CD4-positive, alpha-beta T cell treated with Interleukin-15 for 1 hour (primary cell): ENCODE measurements around the gene CDC42BPA.
"Not testable (repeated sequence)": the region's sequence is repeated elsewhere in the genome, so short reads cannot be mapped to it uniquely, and the experiment has no call there.

Source experiments
- DNase-seq: peaks from one replicate; pipeline ENCODE4 v3.0.0-alpha.2; 2020

The CDC42BPA gene, protein sequence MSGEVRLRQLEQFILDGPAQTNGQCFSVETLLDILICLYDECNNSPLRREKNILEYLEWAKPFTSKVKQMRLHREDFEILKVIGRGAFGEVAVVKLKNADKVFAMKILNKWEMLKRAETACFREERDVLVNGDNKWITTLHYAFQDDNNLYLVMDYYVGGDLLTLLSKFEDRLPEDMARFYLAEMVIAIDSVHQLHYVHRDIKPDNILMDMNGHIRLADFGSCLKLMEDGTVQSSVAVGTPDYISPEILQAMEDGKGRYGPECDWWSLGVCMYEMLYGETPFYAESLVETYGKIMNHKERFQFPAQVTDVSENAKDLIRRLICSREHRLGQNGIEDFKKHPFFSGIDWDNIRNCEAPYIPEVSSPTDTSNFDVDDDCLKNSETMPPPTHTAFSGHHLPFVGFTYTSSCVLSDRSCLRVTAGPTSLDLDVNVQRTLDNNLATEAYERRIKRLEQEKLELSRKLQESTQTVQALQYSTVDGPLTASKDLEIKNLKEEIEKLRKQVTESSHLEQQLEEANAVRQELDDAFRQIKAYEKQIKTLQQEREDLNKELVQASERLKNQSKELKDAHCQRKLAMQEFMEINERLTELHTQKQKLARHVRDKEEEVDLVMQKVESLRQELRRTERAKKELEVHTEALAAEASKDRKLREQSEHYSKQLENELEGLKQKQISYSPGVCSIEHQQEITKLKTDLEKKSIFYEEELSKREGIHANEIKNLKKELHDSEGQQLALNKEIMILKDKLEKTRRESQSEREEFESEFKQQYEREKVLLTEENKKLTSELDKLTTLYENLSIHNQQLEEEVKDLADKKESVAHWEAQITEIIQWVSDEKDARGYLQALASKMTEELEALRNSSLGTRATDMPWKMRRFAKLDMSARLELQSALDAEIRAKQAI (N-terminal part only)

DNA sequence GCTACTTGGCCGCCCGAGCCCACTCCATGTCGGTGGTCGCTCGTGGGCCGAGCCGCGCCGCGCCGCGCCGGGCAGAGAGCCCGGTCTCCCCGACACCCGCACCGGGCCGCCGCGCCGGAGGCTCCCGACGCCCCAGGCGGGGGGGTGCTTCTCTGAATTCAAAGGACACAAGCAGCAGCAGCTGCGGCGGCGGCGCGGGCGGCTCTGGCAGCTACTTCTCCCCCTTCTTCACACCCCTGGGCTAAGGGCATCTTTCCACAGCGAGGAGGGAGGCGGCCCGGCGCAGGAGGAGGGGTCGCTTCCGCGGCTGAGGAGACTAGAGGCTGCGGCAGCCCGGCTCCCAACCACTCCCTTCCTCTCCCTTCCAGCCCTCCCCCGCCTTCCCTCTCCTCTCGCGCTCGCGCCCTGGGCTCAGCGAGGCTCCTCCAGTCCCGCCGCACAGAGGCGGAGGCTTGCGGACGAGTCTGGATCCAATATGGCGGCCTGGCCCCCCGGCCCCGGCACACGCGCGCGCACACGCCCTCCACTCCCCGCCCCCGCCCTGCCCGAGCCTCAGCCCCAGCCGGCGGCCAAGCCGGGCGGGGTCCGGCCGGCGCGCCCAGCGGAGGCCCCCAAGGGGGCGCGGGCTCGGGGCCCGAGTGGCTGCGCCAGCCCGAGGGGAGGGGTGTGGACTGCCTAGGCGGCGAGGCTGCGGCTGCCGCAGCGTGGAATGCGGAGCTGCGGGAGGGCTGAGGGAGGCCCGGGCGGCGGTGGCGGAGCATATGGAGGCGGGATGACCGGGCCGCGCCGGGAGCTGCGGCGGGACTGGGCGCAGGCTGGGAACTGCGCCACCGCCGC, at the start of gene CDC42BPA:
Gene CDC42BPA, minus strand, starts transcription at position 477 of the 837 bp plus-strand sequence. CDS start 1,310 bp downstream, outside the sequence.
- peak; percentile 18 for DNase-seq

DNA sequence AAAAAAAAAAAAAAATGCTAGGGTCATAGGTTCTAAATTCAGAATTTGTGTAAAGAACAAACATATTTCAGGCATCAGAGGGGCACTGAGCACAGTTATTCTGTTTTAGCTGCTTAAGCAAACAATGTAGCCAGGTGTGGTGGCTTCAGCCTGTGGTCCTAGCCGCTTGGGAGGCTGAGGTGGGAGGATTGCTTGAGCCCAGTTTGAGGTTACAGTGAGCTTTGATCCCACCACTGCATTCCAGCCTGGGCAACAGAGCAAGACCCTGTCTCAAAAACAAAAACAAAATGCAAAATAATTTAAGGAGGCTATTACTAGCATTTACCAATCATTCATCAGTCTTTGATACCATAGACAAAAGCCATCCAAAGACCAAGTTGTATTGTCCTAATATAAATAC, 49.7 kb upstream of the CDC42BPA start:
- DNase-seq, result no peak

DNA sequence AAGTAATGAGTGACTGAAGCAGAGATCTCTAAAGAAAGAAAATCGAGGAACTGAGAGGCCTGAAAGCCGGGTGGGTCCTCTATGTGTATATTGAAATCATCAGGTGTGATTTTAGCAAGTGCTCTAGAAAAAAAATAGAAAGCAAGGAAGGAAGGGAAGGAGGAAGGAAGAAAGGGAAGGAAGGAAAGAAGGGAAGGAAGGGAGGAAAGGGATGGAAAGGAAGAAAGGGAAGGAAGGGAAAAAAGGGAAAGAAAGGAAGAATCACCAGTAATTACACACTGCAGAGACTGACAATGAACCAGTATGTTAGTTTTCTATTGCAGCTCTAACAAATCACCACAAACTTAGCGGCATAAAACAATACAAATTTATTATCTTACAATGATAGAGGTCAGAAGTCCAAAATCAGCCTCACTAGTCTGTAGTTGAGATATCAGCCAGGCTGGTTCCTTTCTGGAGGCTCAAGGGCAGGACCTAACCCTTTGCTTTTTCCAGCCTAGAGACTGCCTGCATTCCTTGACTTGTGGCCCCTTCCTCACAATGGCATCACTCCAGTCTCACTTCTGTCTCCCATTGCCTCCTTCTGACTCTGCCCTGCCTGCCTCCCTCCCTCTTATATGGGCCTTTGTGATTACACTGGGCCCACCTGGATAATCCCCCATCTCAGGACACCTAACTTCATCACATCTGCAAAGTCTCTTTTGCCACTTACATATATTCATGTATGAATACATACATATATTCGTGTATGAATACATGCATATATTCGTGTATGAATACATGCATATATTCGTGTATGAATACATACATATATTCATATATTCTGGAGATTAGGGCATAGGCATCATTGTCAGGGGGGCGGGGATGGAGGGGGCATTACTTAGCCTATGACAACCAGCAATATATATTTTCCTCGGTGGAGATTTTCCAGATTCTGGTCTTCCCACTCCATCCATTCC, 47.5 kb upstream of the CDC42BPA start:
- no peak for DNase-seq

DNA sequence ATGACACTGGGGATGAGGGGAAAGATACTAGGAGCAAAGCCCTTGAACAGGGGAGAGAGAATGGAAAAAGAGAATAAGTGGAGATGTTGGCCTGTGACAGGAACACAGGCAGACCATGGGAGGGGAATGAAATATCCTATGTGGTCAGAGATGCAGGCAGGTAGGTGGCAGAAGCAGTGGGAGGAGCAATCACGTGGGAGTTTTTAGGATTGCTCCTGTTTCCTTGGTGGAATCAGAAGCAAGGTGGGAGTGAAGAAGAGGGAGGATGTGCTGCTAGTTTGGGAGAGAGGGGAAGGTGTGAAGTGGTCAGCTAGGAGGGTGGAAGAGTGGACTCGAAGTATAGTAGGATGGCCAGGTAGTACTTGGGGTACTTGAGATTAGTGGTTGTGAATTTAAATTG, 46.4 kb upstream of the CDC42BPA start:
- no peak for DNase-seq

DNA sequence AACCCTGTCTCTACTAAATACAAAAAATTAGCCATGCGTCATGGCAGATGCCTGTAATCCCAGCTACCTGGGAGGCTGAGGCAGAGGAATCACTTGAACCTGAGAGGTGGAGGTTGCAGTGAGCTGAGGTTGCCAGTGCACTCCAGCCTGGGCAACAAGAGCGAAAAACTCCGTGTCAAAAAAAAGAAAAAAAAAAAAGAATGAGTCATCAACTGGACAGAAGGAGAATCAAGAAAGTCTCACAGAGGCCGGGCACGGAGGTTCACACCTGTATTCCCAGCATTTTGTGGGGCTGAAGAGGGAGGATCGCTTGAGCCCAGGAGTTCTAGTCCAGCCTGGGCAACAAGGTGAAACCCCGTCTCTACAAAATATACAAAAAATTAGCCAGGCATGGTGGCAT, 45.5 kb upstream of the CDC42BPA start:
- DNase-seq, result no peak

DNA sequence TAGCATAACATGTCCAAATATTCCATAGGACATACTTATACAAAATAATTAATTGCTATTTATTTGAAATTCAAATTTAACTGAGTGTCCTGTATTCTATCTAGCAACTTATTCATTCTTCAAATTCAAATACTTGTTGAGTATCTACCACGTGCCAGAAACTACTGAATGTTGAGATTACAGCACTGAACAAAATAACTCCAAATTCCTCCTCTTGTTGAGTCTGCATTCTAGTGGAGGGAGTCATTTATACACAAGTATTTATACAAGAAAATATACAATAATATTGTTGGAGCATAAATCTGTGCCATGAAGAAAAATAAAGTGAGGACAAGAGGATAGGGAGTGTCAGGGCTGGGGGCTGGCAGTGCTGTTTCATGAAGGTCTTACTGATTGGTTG, 43.7 kb upstream of the CDC42BPA start:
- no peak for DNase-seq

DNA sequence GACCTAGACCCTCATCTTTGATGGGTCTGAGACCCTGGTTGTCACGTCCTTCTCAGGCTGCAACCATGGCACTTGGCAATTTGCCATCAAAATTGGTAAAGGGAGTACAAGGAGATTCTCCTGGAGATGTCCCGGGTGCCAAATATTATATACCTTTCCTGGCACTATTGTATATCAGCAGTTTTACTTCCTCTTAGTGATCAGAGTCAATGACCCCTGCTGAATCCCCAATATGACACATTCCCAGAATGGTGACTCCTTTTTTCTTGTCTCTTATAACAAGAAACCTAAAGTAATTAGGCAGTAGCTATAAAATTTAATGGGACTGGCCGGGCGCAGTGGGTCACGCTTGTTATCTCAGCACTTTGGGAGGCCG, 39.6 kb upstream of the CDC42BPA start:
- DNase-seq, result no peak

DNA sequence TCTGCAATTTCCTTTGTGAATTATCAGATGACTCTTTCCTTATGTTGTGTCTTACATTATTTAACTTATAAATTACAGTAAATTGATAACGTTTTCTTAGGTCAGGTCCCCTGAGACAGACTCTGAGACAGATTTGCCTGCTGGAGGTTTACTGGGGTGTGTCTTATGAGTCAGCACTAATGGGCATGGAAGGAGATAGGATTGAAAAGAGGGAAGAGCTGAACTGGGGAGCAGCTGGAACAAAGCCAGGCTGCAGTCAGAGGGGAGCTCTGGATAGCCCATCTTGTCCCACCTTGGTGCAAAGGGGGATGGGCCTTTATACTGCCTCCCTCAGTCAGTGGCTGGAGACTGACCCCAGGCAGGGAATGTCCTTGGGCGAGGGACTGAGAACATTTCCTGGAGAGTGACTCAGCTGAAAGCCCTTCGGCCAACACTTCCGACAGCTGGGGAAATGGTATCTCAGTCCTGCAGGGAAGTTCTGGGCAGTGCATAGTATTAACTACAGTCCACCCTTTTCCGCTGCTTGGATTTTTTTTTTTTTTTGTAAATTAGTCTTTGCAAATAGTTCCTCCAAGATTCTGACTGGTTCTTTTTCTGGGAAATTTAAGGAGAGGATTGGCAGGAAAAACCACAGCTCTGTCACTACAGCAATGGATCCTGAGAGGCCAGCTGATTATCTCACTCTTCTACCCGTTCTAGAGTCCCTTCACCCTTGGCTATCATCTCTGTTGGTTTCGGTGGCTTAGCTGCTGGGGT, 39.1 kb upstream of the CDC42BPA start:
- DNase-seq, result no peak

DNA sequence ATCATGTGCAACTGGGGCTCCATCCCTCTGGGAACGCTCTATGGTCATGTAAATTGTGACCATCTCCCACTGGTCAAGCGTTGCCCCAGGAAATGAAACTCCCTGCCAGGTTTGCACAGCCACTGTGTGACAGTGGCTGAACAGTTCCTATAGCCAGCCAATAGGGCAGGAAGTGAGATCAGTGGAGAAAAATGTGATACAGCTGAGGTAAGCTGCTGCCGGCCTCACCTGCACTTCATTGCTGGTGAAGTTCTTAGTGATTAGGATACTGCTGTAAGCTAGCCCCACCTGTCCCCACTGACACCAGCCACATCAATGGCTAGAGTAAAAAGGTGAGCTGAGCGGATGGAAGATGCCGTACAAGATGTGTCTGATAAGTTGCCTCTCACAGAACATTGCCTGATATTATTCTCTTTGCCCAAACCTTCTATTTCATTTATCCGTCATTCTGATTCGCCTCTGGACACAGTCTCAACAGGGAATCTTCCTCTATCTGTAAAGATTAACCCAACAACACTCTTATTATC, 38.4 kb upstream of the CDC42BPA start:
- no peak for DNase-seq

DNA sequence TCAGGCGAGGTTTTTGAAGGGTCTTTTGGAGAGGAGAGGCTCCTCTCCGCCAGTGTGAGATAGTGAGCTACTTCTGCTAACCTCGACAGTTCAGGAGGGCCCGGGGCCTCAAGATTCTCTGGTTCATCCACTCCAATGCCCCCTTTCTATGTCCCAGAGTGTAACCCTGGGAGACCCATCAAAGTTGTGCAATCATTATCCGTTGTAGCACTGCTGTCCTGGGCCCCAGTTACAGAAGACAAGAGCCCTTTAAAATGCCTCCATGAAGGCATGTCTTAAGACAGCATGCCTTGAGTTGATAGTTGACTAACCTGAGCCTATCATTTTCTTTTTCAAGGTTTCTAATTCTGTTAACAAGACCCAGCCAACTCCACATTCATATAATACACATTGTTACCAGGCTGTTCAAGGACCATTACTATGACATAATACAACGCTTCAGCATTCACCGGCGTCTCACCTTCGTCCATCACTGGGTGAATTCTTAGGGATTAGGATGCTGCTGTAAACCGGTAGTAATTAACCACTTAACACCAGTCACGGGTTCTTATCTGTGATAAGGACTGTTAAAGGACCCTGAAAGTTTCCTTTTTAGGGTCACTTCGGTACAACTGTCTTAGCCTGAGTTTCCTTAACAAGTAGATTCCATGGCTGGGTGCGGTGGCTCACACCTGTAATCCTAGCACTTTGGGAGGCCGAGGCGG, 37.4 kb upstream of the CDC42BPA start:
- no peak for DNase-seq

DNA sequence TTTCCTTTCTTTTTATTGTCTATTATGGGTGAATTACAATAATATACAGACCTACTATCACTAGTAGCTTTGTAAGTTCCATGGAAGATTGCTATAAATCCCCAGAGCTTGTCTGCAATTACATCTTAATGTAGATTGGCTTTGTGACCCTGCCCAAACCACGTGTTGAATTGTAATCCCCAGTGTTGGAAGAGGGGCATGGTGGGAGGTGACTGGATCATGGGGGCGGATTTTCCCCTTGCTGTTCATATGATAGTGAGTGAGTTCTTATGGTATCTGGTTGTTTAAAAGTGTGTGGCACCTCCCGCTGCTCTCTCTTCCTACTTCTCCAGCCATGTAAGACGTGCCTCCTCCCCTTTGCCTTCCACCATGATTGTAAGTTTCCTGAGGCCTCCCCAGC, 34.9 kb upstream of the CDC42BPA start:
- DNase-seq, result no peak

DNA sequence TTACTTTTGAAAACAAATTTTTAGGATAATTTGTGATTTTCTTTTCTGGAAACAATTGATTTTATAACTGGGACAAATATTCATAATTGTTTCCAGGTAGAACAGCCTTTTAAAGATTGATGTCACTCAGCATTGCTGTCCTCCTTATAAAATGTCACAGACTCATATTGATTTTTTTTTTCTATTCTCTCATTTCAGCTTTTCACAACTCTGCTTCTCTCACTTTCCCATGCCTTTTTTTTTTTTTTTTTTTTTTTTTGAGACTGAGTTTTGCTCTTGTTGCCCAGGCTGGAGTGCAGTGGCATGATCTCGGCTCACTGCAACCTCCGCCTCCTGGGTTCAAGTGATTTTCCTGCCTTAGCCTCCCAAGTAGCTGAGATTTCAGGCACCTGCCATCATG, 33.9 kb upstream of the CDC42BPA start:
- DNase-seq, result not testable (repeated sequence)

DNA sequence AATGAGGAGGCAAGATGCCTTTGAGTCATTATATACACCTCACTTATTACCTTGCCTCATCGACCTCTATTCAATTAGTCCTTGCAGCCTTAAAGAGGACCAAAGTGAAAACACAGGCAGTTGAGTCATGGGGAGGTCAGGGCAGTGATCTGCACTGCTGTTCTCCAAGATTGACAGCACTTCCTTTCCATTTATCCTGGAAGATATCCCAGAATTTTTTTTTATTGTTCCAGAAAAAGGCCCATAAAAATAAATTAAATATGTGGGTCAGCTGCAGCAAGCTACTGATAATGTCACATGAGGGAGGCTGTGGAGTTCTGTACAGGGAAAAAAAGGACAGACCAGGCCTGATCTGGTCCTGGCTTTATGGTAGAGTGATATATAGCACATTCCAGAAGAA, 33.2 kb upstream of the CDC42BPA start:
- DNase-seq, result no peak

DNA sequence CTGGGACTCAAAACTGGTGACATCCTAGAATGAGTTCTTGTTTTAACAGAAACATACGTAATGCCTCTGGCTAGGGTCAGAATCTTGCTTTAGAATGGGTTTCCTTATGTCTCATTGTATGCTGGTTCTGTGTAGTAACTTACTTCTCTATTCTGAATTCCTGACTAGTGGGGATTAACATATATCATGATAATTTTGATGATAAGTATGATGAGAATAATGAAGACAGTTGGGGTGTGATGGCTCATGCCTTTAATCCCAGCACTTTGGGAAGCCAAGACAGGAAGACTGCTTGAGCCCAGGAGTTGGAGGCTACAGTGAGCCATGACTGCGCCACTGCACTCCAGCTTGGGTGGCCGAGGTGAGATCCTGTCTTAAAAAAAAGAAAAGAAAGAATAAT, 31.7 kb upstream of the CDC42BPA start:
- no peak for DNase-seq

DNA sequence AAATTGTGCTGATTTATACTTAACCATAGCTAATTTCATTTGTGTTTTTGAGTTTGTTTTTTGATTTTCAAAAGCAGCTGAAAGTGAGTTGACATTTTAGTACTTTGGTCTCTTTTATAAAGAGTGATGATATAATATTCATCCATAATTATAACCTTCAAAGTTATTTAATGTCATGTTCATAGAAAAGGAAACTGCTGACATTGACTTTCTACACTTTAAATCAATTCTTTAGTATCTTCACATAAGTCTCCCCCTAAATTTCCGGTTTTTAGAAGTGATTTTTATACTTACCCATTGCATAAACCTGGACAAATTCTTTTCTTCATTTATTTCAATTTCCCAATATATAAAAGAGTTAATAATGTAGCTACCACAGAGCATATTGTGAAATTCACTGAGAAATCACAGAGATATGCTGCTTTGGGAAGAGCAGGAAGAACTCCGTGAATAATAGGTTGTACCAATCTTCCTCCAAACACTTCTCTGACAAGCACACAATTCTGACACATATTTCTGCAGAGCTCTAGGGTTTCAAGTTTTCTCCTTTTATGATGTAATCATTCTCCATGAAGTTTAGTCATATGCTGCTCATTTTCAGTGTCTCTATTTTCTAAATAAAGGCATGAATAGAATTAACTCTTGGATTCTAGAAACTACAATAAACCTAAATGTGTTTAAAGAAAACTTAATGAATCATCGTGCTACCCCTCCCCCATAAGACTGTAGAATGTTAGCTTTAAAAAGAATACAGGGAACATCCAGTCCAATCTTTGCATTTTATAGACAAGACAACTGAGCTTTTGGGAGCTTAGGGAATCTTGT, 25.6 kb upstream of the CDC42BPA start:
- DNase-seq, result no peak

DNA sequence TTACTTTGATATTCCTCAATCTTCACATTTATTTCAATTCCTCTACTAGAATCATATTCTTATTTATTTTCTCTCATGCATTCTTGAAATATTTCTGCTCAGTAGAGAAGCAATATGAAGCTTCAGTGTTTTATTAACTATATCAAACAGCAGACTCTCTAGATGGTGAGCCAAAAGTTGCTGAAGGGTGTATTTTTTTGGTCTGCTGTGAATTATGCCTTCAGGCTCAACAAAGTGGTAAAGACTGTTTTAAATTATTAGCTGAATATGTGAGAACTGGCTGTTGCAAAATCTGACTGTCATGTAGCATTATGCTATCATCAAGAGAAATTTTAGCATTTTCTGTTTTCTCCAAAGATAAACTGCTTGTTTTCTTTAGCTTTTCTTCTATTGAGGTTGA, 24.9 kb upstream of the CDC42BPA start:
- no peak for DNase-seq

DNA sequence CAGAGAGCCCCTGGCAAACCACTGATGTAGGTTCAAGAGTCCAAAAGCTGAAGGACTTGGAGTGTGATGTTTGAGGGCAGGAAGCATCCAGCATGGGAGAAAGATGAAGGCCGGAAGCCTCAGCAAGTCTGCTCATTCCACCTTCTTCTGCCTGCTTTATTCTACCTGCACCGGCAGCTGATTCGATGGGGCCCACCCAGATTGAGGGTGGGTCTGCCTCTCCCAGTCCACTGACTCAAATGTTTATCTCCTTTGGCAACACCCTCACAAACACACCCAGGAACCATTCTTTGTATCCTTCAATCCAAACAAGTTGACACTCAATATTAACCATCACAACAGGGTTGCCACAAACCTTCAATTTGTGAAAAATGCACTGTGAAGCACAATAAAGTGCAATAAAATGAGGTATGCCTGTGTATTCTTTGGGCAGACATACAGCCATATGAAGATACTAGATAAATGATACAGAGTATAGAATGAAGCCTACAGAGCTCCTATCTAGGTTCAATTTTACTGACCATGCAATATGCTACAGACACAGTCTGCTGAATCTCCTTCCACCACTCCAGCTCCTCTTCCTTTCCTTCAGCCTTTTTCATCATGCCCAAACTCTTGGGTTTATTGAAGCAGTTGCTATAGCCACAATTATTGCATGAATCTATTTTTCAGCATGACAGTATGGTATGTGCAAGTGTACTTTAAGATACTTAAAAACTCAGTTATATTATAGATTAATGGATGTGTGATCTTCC, 24.0 kb upstream of the CDC42BPA start:
- no peak for DNase-seq

DNA sequence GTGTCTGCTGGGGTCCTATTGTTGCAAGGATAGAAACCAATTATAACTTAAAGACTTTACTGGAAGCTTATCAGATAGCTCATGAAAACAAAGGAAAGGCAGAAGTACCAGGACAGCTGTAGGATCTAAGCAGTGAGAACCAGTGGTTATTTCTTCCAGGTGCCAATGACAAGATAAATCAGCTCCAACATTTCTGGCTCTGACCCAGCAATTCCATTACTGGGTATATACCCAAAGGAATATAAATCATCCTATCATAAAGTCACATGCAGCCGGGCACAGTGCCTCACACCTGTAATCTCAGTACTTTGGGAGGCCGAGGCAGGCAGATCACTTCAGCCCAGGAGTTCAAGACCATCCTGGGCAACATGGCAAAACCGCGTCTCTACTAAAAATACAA, 17.8 kb upstream of the CDC42BPA start:
- not testable (repeated sequence) for DNase-seq
